ENCODE measurements around the gene PRKCE.

GRCh38 chr2:46208766-46209165, 557.3 kb downstream of the PRKCE start:
- no peak for TF ChIP-seq POLR2A (IDR thresholded peaks at IDR 0.05; ENCODE audit: low read depth, low read length)
- no peak for TF ChIP-seq TAF1 (IDR thresholded peaks at IDR 0.05; ENCODE audit: borderline replicate concordance, low read depth, low read length)
- no peak for TF ChIP-seq POLR2AphosphoS5 (IDR thresholded peaks at IDR 0.05; ENCODE audit: low read depth, low read length)
